Endothelial cell of umbilical vein (primary cell): Measurements from ENCODE around the gene MFAP4. TPM values are rescaled to one million over a fixed set of nuclear protein-coding genes. Genes with fewer than 3 reads are reported as not detected.

ENCODE experiments used
- BruUV-seq: library from RNA; stranded (reverse); fragments of 400-500 nt; replicated peaks from 2 replicates; lab custom pipeline; 2021; lab: Mats Ljungman, UMichigan
- CTCF ChIA-PET: fragments of 300-600, 350-600 bp; sonication (Branson Sonifier 250); formaldehyde crosslinking; loops from one replicate; lab custom pipeline; 2021; ENCODE audit warnings: antibody characterized with exemption, inconsistent platforms; lab: Charles Lee
- POLR2A ChIA-PET: fragments of 300-600, 350-600 bp; sonication (Branson Sonifier 250); formaldehyde crosslinking; loops from one replicate; lab custom pipeline; 2021; ENCODE audit warnings: antibody characterized with exemption, inconsistent platforms; lab: Charles Lee
- DNase-seq: peaks from one replicate; pipeline ENCODE4 v3.0.0-alpha.2; 2011; ENCODE audit warnings: low read depth, low spot score
- FAIRE-seq: peaks from 2 replicates; lab custom pipeline; 2011; peaks lifted over from hg19 to GRCh38; lab: Jason Lieb, UNC
- H2AFZ ChIP-seq: 2 replicates; pipeline ENCODE4 v1.6.0; 2012; ENCODE audit warnings: low read depth, low read length, control low read depth, inconsistent platforms
- H3K27ac ChIP-seq: 2 replicates; pipeline ENCODE4 v1.5.1; 2011; ENCODE audit warnings: low read depth, mild to moderate bottlenecking, control low read depth, low read length, moderate library complexity; ENCODE audit not compliant: insufficient read depth
- H3K27me3 ChIP-seq, 2 experiments: 2 replicates each; pipeline versions ENCODE4 v1.6.0 to v1.6.1; 2011; ENCODE audit warnings: low read length in 2 of 2, mixed read lengths in 1 of 2; ENCODE audit not compliant: control insufficient read depth in 2 of 2, insufficient read depth in 2 of 2
- H3K36me3 ChIP-seq, 2 experiments: 2 replicates in 1 of 2; 3 replicates in 1 of 2; pipeline ENCODE4 v1.5.1; 2011; ENCODE audit warnings: low read length in 2 of 2, mild to moderate bottlenecking in 1 of 2, moderate library complexity in 1 of 2; ENCODE audit not compliant: control insufficient read depth in 2 of 2, insufficient read depth in 2 of 2; ENCODE audit errors: extremely low read depth in 1 of 2
- H3K4me1 ChIP-seq: 3 replicates; pipeline ENCODE4 v1.5.1; 2011; ENCODE audit warnings: mild to moderate bottlenecking, low read length; ENCODE audit not compliant: control insufficient read depth, insufficient read depth; ENCODE audit errors: extremely low read depth
- H3K4me2 ChIP-seq: 2 replicates; pipeline ENCODE4 v1.6.1; 2011; ENCODE audit warnings: low read length, control low read depth, mixed read lengths; ENCODE audit not compliant: insufficient read depth
- H3K4me3 ChIP-seq, 3 experiments: fragments of 200-600 bp in 1 of 3; sonication (generic), shearing (Covaris generic) in 1 of 3; replicated peaks in 1 of 3; 2 replicates each; pipeline ENCODE4 v1.5.1; 2011 to 2016; ENCODE audit warnings: control low read depth in 3 of 3, low read length in 3 of 3, mild to moderate bottlenecking in 2 of 3, inconsistent platforms in 1 of 3, low read depth in 1 of 3, moderate library complexity in 1 of 3; ENCODE audit not compliant: insufficient read depth in 1 of 3
- H3K79me2 ChIP-seq: 2 replicates; pipeline ENCODE4 v1.6.0; 2012; ENCODE audit warnings: low read length, inconsistent platforms; ENCODE audit not compliant: control insufficient read depth, insufficient read depth
- H3K9ac ChIP-seq: replicated peaks from 2 replicates; pipeline ENCODE3; 2011; ENCODE audit warnings: low read length, control low read depth; ENCODE audit not compliant: insufficient read depth; ENCODE audit errors: extremely low read depth
- H3K9me1 ChIP-seq: replicated peaks from 3 replicates; pipeline ENCODE4 v1.6.0; 2011; ENCODE audit warnings: mild to moderate bottlenecking, low read length; ENCODE audit not compliant: control insufficient read depth, insufficient read depth; ENCODE audit errors: extremely low read depth
- H3K9me3 ChIP-seq: replicated peaks from 2 replicates; pipeline ENCODE4 v1.5.1; 2012; ENCODE audit warnings: low read length, inconsistent platforms; ENCODE audit not compliant: control insufficient read depth, insufficient read depth
- H4K20me1 ChIP-seq: replicated peaks from 2 replicates; pipeline ENCODE3; 2011; ENCODE audit warnings: mild to moderate bottlenecking, low read length; ENCODE audit not compliant: control insufficient read depth, insufficient read depth; ENCODE audit errors: extremely low read depth
- EZH2 ChIP-seq: IDR thresholded peaks from 2 replicates; pipeline ENCODE4 v1.6.1; 2012; ENCODE audit warnings: borderline replicate concordance, low read depth, mild to moderate bottlenecking, moderate library complexity, low read length, inconsistent platforms; ENCODE audit not compliant: severe bottlenecking
- FOS ChIP-seq: IDR thresholded peaks from 2 replicates; pipeline ENCODE4 v1.6.1; 2011; ENCODE audit warnings: mild to moderate bottlenecking, low read length, moderate library complexity, borderline replicate concordance; ENCODE audit not compliant: insufficient read depth
- GATA2 ChIP-seq: IDR thresholded peaks from 2 replicates; pipeline ENCODE4 v1.7.0; 2011; ENCODE audit warnings: low read depth, mild to moderate bottlenecking, moderate library complexity, mixed read lengths, low read length; ENCODE audit not compliant: insufficient read length, insufficient read depth
- JUN ChIP-seq: IDR thresholded peaks from 2 replicates; pipeline ENCODE4 v1.6.1; 2011; ENCODE audit warnings: borderline replicate concordance, low read depth; ENCODE audit not compliant: insufficient read length, insufficient read depth
- MYC ChIP-seq: IDR thresholded peaks from one replicate; pipeline ENCODE4 v1.6.1; 2011; ENCODE audit warnings: mild to moderate bottlenecking, low read depth, low read length
- POLR2A ChIP-seq: IDR thresholded peaks from 2 replicates; pipeline ENCODE4 v1.6.1; 2012; ENCODE audit warnings: low read depth, mild to moderate bottlenecking, control low read depth, low read length
- POLR2AphosphoS5 ChIP-seq: IDR thresholded peaks from 2 replicates; pipeline ENCODE4 v1.6.1; 2012; ENCODE audit warnings: low read depth, mild to moderate bottlenecking, control low read depth, low read length, moderate library complexity; ENCODE audit not compliant: insufficient read depth
- dilution Hi-C: fragments of 300-500 bp; cut with MboI; formaldehyde crosslinking; loops from one replicate; pipeline ENCODE4 v1.15.0; 2019; ENCODE audit warnings: low sequenced_read_pairs; ENCODE audit not compliant: extremely low pct_ligation_motif_present
- intact Hi-C: fragments of 100-400 bp; cut with micrococcal nuclease; formaldehyde crosslinking; loops from one replicate; pipeline ENCODE4 v1.10.0; 2022
- polyA plus RNA-seq, 4 experiments: library from polyadenylated mRNA; depleted of rRNA in 3 of 4; stranded (reverse) in 3 of 4; unstranded in 1 of 4; fragments of >200 nt; gene quantifications; 2 replicates each; pipeline versions ENCODE4 v1.2.1 to v1.2.3, GENCODE V29; 2011 to 2012; ENCODE audit warnings: missing spikeins in 1 of 4
- total RNA-seq: library from RNA; stranded (reverse); gene quantifications from 2 replicates; pipeline ENCODE4 v1.2.3, GENCODE V29; 2021
- TF ChIP-seq, protein P1 (sequence below): IDR thresholded peaks from 2 replicates; pipeline ENCODE4 v1.6.1; 2011; ENCODE audit not compliant: insufficient read depth, insufficient read length
- TF ChIP-seq, protein P2 (sequence below), 2 donors: IDR thresholded peaks; 1 replicate in 1 of 2; 2 replicates in 1 of 2; pipeline ENCODE4 v1.5.1; 2011; ENCODE audit warnings: low read length in 2 of 2, mild to moderate bottlenecking in 2 of 2, moderate library complexity in 2 of 2, control low read depth in 1 of 2, inconsistent platforms in 1 of 2, low read depth in 1 of 2; ENCODE audit not compliant: insufficient read depth in 1 of 2; ENCODE audit errors: extremely low read depth in 1 of 2

MFAP4 gene
- total and polyA plus RNA-seq, 2 donors (not counting 3 experiments of a cell fraction or from before 2014, with no cell fraction given): not detected

DNA sequence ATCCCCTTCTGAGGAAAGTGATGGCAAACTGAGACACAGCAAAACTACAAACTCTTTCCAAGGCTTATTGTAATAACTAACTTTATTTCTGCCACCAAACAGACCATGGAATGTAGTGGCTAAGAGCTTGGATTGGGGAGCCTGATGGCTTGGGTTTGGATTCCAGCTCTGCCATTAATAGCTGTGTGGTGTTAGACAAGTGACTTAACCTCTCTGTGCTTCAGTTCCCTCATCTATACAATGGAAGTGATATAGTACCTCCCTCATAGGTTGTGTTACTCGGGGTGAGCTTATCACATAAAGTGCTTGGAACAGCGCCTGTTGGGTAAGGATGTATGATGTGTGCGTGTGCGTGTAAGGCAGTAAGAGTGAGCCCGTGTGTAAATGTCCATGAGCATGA, 18.1 kb upstream of the MFAP4 start:
- dilution Hi-C loops: no loop called here
- Histone ChIP-seq H4K20me1 (no peaks in the 10 kb centered on the region), H3K4me2 (no peak overlapping the region), H3K27me3 (peaks cover 0 to 4% of the 10 kb centered on the region in 2 experiments), H3K79me2 (no peaks in the 10 kb centered on the region), H3K9me3 (no peaks in the 10 kb centered on the region), H3K36me3 (no peaks in the 10 kb centered on the region), H3K4me3 (no peak overlapping the region), H3K9ac (no peak overlapping the region), H3K9me1 (no peaks in the 10 kb centered on the region), H2AFZ (no peak overlapping the region), H3K4me1 (no peaks in the 10 kb centered on the region), H3K27ac (no peak overlapping the region)
- no TSS peak for BruUV-seq
- no peak for FAIRE-seq
- intact Hi-C loops: no loop called here
- ChIA-PET CTCF (interaction anchor here (0.9 kb wide), 1 partner anchor 10 kb away, joined by 3 read pairs; no protein-coding TSS in a partner anchor), POLR2A (no interaction called here)
- TF ChIP-seq GATA2: no peak
- TF ChIP-seq POLR2A: no peak
- TF ChIP-seq, protein P1, sequence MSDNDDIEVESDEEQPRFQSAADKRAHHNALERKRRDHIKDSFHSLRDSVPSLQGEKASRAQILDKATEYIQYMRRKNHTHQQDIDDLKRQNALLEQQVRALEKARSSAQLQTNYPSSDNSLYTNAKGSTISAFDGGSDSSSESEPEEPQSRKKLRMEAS: no peak
- TF ChIP-seq EZH2: no peak
- TF ChIP-seq MYC: no peak
- TF ChIP-seq JUN: no peak
- no peak for TF ChIP-seq POLR2AphosphoS5
- no peak for TF ChIP-seq FOS
- TF ChIP-seq, protein P2, sequence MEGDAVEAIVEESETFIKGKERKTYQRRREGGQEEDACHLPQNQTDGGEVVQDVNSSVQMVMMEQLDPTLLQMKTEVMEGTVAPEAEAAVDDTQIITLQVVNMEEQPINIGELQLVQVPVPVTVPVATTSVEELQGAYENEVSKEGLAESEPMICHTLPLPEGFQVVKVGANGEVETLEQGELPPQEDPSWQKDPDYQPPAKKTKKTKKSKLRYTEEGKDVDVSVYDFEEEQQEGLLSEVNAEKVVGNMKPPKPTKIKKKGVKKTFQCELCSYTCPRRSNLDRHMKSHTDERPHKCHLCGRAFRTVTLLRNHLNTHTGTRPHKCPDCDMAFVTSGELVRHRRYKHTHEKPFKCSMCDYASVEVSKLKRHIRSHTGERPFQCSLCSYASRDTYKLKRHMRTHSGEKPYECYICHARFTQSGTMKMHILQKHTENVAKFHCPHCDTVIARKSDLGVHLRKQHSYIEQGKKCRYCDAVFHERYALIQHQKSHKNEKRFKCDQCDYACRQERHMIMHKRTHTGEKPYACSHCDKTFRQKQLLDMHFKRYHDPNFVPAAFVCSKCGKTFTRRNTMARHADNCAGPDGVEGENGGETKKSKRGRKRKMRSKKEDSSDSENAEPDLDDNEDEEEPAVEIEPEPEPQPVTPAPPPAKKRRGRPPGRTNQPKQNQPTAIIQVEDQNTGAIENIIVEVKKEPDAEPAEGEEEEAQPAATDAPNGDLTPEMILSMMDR (IDR thresholded peaks at IDR 0.05; ENCODE audit: extremely low read depth in 1 of 2, insufficient read depth in 1 of 2, low read depth in 1 of 2, low read length in 2 of 2): no peak
- DNase-seq: no peak
